Liver (tissue), 9 donors: ENCODE measurements around the gene SYF2. TPM values are rescaled to one million over a fixed set of nuclear protein-coding genes. Genes with fewer than 3 reads are reported as not detected.

Experiments used
- DNase-seq: peaks from one replicate; pipeline ENCODE4 v3.0.0-alpha.2; 2017; ENCODE audit warnings: low spot score
- H3K27ac ChIP-seq, 2 donors: one replicate each; pipeline ENCODE4 v1.7.0; 2013; ENCODE audit warnings: inconsistent platforms in 2 of 2, low read length in 2 of 2, control low read depth in 1 of 2, low read depth in 1 of 2, mild to moderate bottlenecking in 1 of 2
- H3K27me3 ChIP-seq, 4 donors: one replicate each; pipeline versions ENCODE4 v1.6.1 to v1.7.0; 2013; ENCODE audit warnings: low read length in 3 of 4, inconsistent platforms in 1 of 4, mild to moderate bottlenecking in 1 of 4, moderate library complexity in 1 of 4; ENCODE audit not compliant: control insufficient read depth in 4 of 4, insufficient read depth in 4 of 4
- H3K36me3 ChIP-seq, 4 donors: one replicate each; pipeline versions ENCODE4 v1.6.1 to v1.7.0; 2013; ENCODE audit warnings: low read length in 3 of 4, mild to moderate bottlenecking in 3 of 4, low read depth in 1 of 4, moderate library complexity in 1 of 4; ENCODE audit not compliant: control insufficient read depth in 4 of 4, insufficient read depth in 3 of 4
- H3K4me1 ChIP-seq, 4 donors: one replicate each; pipeline versions ENCODE4 v1.6.1 to v1.7.0; 2013; ENCODE audit warnings: low read length in 3 of 4, mild to moderate bottlenecking in 3 of 4, moderate library complexity in 1 of 4; ENCODE audit not compliant: control insufficient read depth in 4 of 4, insufficient read depth in 4 of 4
- H3K4me3 ChIP-seq, 3 donors: one replicate each; pipeline versions ENCODE4 v1.6.1 to v1.7.0; 2013; ENCODE audit warnings: low read length in 3 of 3, control low read depth in 1 of 3, low read depth in 1 of 3, mild to moderate bottlenecking in 1 of 3
- H3K9ac ChIP-seq, 2 donors: one replicate each; pipeline ENCODE4 v1.7.0; 2013; ENCODE audit warnings: low read length in 2 of 2, mild to moderate bottlenecking in 2 of 2, moderate library complexity in 2 of 2, control low read depth in 1 of 2, low read depth in 1 of 2
- H3K9me3 ChIP-seq, 4 donors: one replicate each; pipeline versions ENCODE4 v1.6.1 to v1.7.0; 2013; ENCODE audit warnings: low read length in 3 of 4; ENCODE audit not compliant: control insufficient read depth in 4 of 4
- FOXA1 ChIP-seq: IDR thresholded peaks from 2 replicates; pipeline ENCODE4 v1.6.1; 2016; ENCODE audit warnings: antibody characterized with exemption
- GABPA ChIP-seq, 2 donors: IDR thresholded peaks in 1 of 2; conservative IDR thresholded peaks in 1 of 2; 2 replicates each; pipeline ENCODE4 v1.6.1; 2016; ENCODE audit warnings: antibody characterized with exemption in 2 of 2, mild to moderate bottlenecking in 1 of 2, moderate library complexity in 1 of 2
- HNF4G ChIP-seq: IDR thresholded peaks from 2 replicates; pipeline ENCODE4 v1.6.1; 2016; ENCODE audit warnings: antibody characterized with exemption
- NR2F2 ChIP-seq: IDR thresholded peaks from 2 replicates; pipeline ENCODE4 v1.6.1; 2016; ENCODE audit warnings: antibody characterized with exemption
- RAD21 ChIP-seq, 2 donors: IDR thresholded peaks; 2 replicates each; pipeline ENCODE4 v1.6.1; 2016; ENCODE audit warnings: antibody characterized with exemption in 2 of 2, mild to moderate bottlenecking in 2 of 2
- REST ChIP-seq: IDR thresholded peaks from 2 replicates; pipeline ENCODE4 v1.6.1; 2016; ENCODE audit warnings: antibody characterized with exemption, mild to moderate bottlenecking
- YY1 ChIP-seq: IDR thresholded peaks from 2 replicates; pipeline ENCODE4 v1.6.1; 2016; ENCODE audit warnings: antibody characterized with exemption, mild to moderate bottlenecking
- ZBTB33 ChIP-seq: IDR thresholded peaks from 2 replicates; pipeline ENCODE4 v1.6.1; 2016; ENCODE audit warnings: antibody characterized with exemption
- WGBS: extraction: QIAGEN DNeasy Blood & Tissue Kit; methylation state at CpG from one replicate; pipeline ENCODE4 v1.1.7; 2013; 5-methylcytosine and 5-hydroxymethylcytosine counted together
- polyA plus RNA-seq, 2 donors: library from polyadenylated mRNA; stranded (reverse) in 1 of 2; unstranded in 1 of 2; fragments of 200-250 nt in 1 of 2; fragments of >200 nt in 1 of 2; fragmentation: Nextera tagmentation in 1 of 2; extraction: Ambion mirVana in 1 of 2; gene quantifications; one replicate each; pipeline versions ENCODE4 v1.2.1 to v1.2.3, GENCODE V29; 2013 to 2015
- total RNA-seq, 2 donors: library from RNA; depleted of rRNA; stranded (reverse); fragments of >200 nt; gene quantifications; one replicate each; pipeline ENCODE4 v1.2.3, GENCODE V29; 2014
- TF ChIP-seq, protein P1 (sequence below): IDR thresholded peaks from 2 replicates; pipeline ENCODE4 v1.6.1; 2016; ENCODE audit warnings: antibody characterized with exemption
- donor health status: healthy.
- donor health status: healthy.
- donor health status: healthy.
- donor health status: healthy.
- donor health status: healthy.

The SYF2 gene
- total and polyA plus RNA-seq, 4 donors: 12.0 to 24.0 (median 15.2) TPM

GRCh38 chr1:25178917-25179561 lies 53.3 kb downstream of the SYF2 start:
- no peak for DNase-seq
- no peak overlapping the region for H3K4me3 ChIP-seq
- H3K9ac ChIP-seq: no peak overlapping the region
- no peaks in the 10 kb centered on the region for H3K27me3 ChIP-seq
- no peak overlapping the region for H3K27ac ChIP-seq
- peaks cover 0 to under 1% (median 0%) of the 10 kb centered on the region in 4 donors for H3K4me1 ChIP-seq
- no peak for TF ChIP-seq ZBTB33
- no peak for TF ChIP-seq NR2F2
- no peak for TF ChIP-seq REST
- no peak for TF ChIP-seq HNF4G
- TF ChIP-seq, protein P1, sequence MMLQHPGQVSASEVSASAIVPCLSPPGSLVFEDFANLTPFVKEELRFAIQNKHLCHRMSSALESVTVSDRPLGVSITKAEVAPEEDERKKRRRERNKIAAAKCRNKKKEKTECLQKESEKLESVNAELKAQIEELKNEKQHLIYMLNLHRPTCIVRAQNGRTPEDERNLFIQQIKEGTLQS: no peak
- TF ChIP-seq GABPA (IDR thresholded peaks at IDR 0.05 in 1 of 2, conservative IDR thresholded peaks at IDR 0.05 in 1 of 2): no peak
- TF ChIP-seq YY1: no peak
- WGBS: 78% methylated on average over 7 of the region's 7 CpGs
- no peaks in the 10 kb centered on the region for H3K9me3 ChIP-seq
- H3K36me3 ChIP-seq: no peaks in the 10 kb centered on the region

DNA sequence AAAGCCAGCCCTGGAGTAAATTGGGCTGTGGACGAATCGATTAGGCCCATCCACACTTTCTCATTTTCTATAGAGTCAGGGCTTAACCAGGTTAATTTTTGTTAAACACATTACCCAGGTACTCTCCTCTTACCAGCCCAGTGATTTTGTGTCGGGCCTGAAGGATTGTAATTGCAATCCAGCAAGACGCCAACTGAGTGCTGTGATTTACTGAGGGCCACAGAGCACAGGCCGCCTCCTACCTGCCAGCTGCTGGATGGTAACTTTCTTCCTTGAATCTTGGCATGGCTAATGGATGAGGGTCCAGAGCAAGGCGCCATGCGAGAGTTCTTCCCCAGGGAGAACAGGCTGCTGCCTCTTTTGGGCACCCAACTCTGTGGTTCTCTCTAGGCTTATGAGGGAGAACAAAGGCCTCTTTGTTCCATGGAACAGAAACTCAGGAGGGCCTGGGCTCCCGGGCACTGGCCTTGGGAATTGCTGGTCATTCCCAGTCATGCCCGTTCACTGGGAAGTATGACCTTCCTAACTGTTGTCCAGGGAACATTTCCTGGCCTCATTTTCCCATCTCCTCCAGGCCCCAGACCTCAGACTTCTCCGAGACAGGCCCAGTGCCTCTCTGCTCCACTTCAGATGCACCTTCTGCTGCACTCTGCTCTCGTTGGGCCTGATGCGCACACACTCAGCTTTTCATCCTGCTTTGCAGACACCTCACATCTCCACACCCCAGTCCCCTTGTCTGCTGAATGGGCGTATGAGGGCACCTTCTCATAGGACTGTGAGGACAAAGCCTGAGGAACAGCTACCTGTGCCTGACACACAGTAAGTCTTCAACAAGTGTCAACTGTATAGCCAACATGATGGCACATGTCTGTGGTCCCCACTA lies 57.3 kb downstream of the SYF2 start:
- no peak overlapping the region for H3K27ac ChIP-seq
- no peak for TF ChIP-seq ZBTB33
- TF ChIP-seq FOXA1: no peak
- no peak for TF ChIP-seq RAD21 (IDR thresholded peaks at IDR 0.05)
- 93% methylated on average over 13 of the region's 13 CpGs for WGBS
- no peaks in the 10 kb centered on the region for H3K27me3 ChIP-seq
- no peak for DNase-seq
- no peaks in the 10 kb centered on the region for H3K36me3 ChIP-seq
- no peak overlapping the region for H3K4me3 ChIP-seq
- H3K9me3 ChIP-seq: no peaks in the 10 kb centered on the region
- peaks cover 0 to 5% (median 0%) of the 10 kb centered on the region in 4 donors for H3K4me1 ChIP-seq
- H3K9ac ChIP-seq: no peak overlapping the region
